ENCODE results near the gene ENHO.

Gene ENHO

GRCh38 chr9:34493972-34494535 is 28.7 kb downstream of the ENHO start:
- peak; percentile 50 to 64 for DNase-seq (ENCODE audit: low read depth in 2 of 2)
- TF ChIP-seq, protein P1, sequence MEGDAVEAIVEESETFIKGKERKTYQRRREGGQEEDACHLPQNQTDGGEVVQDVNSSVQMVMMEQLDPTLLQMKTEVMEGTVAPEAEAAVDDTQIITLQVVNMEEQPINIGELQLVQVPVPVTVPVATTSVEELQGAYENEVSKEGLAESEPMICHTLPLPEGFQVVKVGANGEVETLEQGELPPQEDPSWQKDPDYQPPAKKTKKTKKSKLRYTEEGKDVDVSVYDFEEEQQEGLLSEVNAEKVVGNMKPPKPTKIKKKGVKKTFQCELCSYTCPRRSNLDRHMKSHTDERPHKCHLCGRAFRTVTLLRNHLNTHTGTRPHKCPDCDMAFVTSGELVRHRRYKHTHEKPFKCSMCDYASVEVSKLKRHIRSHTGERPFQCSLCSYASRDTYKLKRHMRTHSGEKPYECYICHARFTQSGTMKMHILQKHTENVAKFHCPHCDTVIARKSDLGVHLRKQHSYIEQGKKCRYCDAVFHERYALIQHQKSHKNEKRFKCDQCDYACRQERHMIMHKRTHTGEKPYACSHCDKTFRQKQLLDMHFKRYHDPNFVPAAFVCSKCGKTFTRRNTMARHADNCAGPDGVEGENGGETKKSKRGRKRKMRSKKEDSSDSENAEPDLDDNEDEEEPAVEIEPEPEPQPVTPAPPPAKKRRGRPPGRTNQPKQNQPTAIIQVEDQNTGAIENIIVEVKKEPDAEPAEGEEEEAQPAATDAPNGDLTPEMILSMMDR (IDR thresholded peaks at IDR 0.05; ENCODE audit: low read depth, low read length): no peak
- no peak overlapping the region for H3K4me3 ChIP-seq (replicated peaks in 1 of 2; ENCODE audit: low read depth in 2 of 2, low read length in 2 of 2)

- no peak overlapping the region for H3K4me3 ChIP-seq (replicated peaks in 1 of 2; ENCODE audit: low read depth in 2 of 2, low read length in 2 of 2)
- TF ChIP-seq, protein P1 (IDR thresholded peaks at IDR 0.05; ENCODE audit: low read depth, low read length): no peak
- DNase-seq (ENCODE audit: low read depth in 2 of 2): no peak
Measured at GRCh38 chr9:34492051-34492450, 30.7 kb downstream of the ENHO start.

DNA sequence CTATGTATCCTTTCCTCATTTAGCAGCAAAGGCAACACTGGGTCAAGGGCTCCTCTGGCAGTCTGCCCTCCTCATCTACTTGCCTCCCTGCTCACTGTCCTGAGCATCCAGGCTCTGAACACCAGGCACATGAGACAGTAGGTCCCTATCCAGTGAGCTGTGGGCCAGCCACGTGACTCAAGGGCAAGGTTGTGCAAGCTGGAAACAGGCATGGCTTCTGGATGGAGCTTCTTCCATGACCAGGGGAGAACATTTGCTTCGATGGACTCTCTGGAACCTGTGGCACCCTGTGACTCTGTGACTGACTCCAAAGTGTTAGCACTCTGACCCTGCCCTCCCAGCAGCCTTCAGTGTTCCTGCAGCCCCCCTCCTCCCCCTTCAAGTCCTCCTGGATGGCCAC is 31.2 kb downstream of the ENHO start:
- H3K4me3 ChIP-seq (replicated peaks in 1 of 2; ENCODE audit: low read depth in 2 of 2, low read length in 2 of 2): no peak overlapping the region
- TF ChIP-seq, protein P1 (IDR thresholded peaks at IDR 0.05; ENCODE audit: low read depth, low read length): no peak
- no peak for DNase-seq (ENCODE audit: low read depth in 2 of 2)

GRCh38 chr9:34490760-34491159 is 32.0 kb downstream of the ENHO start:
- TF ChIP-seq, protein P1 (IDR thresholded peaks at IDR 0.05; ENCODE audit: low read depth, low read length): no peak
- DNase-seq (ENCODE audit: low read depth in 2 of 2): no peak

DNA sequence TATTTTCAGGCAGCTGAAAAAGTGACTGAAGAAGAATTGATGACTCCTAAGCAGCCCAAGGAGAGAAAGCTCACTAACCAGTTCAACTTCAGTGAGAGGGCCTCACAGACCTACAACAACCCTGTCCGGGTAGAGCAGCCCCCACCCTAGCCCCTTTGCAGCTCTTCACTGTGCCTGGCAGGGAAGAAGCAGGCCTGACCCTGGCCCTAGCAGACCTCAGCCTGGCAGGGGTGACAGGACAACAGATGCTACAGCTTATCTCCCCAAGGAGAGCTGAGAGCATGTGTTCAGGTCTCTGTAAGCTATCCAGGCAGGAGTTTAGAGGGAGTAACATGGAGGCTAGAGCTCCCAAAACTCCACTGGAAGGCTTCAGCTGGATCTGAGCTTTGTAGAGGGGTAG is 32.4 kb downstream of the ENHO start:
- TF ChIP-seq, protein P1 (IDR thresholded peaks at IDR 0.05; ENCODE audit: low read depth, low read length): no peak
- no peak overlapping the region for H3K4me3 ChIP-seq (replicated peaks in 1 of 2; ENCODE audit: low read depth in 2 of 2, low read length in 2 of 2)
- no peak for DNase-seq (ENCODE audit: low read depth in 2 of 2)

More at GRCh38 chr9:34490760-34491159, 32.0 kb downstream of the ENHO start:
- H3K4me3 ChIP-seq (replicated peaks in 1 of 2; ENCODE audit: low read depth in 2 of 2, low read length in 2 of 2): no peak overlapping the region

DNA sequence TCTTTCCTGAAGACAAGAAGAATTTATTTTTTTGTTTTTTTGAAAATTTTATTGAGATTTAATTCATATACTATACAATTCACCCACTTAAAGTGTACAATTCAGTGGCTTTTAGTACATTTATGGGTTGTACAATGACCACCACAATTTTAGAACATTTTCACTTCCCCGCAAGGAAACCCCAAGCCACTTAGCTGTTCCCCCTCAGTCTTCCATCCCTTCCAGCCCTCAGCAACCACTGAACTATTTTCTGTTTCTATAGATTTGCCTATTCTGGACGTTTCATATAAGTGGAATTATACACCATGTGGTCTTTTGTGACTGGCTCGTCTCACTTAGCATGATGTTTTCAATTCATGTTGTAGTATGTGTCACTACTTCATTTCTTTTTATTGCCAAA is 36.2 kb downstream of the ENHO start:
- DNase-seq (ENCODE audit: low read depth in 2 of 2): no peak
- TF ChIP-seq, protein P1 (IDR thresholded peaks at IDR 0.05; ENCODE audit: low read depth, low read length): no peak

GRCh38 chr9:34485822-34486221 is 37.0 kb downstream of the ENHO start:
- H3K4me3 ChIP-seq (replicated peaks in 1 of 2; ENCODE audit: low read depth in 2 of 2, low read length in 2 of 2): no peak overlapping the region
- TF ChIP-seq, protein P1 (IDR thresholded peaks at IDR 0.05; ENCODE audit: low read depth, low read length): no peak
- DNase-seq (ENCODE audit: low read depth in 2 of 2): no peak

More for the DNA sequence above, 36.2 kb downstream of the ENHO start:
- H3K4me3 ChIP-seq (replicated peaks in 1 of 2; ENCODE audit: low read depth in 2 of 2, low read length in 2 of 2): no peak overlapping the region

Data from cardiac fibroblast (primary cell).